H7 (cell line): ENCODE results near the gene INSYN2A. TPM values are rescaled to one million over a fixed set of nuclear protein-coding genes. Genes with fewer than 3 reads are reported as not detected.

ENCODE experiments used
- DNase-seq: peaks from one replicate; pipeline ENCODE4 v3.0.0; 2012
- H3K27me3 ChIP-seq: 2 replicates; pipeline ENCODE4 v1.6.0; 2011; ENCODE audit warnings: mild to moderate bottlenecking, low read length; ENCODE audit not compliant: control insufficient read depth, insufficient read depth
- H3K36me3 ChIP-seq: replicated peaks from 2 replicates; pipeline ENCODE4 v1.5.1; 2011; ENCODE audit warnings: low read length; ENCODE audit not compliant: control insufficient read depth, insufficient read depth
- H3K4me3 ChIP-seq: 2 replicates; pipeline ENCODE4 v1.5.1; 2011; ENCODE audit warnings: low read depth, mild to moderate bottlenecking, control low read depth, low read length, moderate library complexity; ENCODE audit not compliant: insufficient read depth
- total RNA-seq: library from RNA; depleted of rRNA; stranded (reverse); fragments of >200 nt; shearing (Covaris generic); gene quantifications from 2 replicates; pipeline ENCODE4 v1.2.3, GENCODE V29; 2014

The INSYN2A gene
- total RNA-seq, 1 experiment from 2014 or later: 0.07 TPM

DNA sequence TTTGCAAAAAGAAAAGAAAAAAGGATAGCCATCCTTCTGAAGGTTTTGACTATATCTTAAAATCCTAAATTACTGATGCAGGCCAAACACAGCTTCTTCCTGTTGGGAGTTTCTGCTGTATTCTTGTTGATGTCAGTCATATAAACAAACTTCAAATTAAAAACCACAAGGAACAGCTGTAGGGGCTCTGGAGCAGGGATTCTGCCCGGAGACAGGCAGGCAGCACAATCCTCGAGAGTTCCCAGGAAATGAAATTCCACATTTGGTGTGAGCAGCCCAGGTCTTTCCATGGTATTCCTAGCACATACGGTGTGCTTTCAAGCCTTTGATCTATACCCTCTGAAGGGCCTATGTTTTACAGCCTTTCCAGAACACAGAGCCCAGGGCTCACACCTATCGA lies 43.2 kb downstream of the INSYN2A start:
- Histone ChIP-seq H3K27me3 (no peaks in the 10 kb centered on the region), H3K4me3 (no peak overlapping the region), H3K36me3 (no peaks in the 10 kb centered on the region)
- no peak for DNase-seq

DNA sequence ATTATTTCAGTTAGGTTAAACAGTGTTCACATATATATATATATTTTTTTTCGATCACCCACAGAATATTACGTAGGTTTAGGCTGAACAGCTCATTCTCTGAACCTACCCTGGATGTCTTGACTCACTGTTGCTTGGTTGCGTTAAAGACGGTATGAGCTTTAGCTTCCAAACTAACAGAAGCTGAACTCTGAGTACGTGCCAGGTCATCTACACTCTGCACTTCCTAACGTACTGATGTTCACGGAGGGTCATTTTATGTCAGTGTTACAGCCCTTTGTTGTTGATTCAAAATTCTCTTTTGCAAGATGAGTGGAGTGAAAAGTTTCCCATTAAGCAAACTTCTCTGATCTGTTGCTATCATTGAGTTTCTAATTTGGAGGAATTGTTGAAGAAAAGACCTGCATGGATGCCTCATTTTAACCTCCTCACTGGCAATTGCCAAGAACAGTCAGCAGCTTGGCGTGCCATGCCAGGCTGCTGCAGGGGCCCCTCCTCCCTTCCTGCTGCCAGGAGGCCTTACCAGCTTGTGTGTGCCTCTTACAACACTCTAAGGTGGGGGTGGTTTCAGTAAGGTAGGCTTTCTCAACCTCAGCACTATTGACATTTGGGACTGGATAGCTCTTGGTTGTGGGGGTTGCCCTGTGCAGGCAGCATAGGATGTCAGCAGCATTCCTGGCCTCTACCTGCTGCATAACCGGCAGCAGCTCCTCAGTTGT lies 44.3 kb downstream of the INSYN2A start:
- no peak overlapping the region for H3K4me3 ChIP-seq
- DNase-seq: no peak
- H3K36me3 ChIP-seq: no peaks in the 10 kb centered on the region
- no peaks in the 10 kb centered on the region for H3K27me3 ChIP-seq

DNA sequence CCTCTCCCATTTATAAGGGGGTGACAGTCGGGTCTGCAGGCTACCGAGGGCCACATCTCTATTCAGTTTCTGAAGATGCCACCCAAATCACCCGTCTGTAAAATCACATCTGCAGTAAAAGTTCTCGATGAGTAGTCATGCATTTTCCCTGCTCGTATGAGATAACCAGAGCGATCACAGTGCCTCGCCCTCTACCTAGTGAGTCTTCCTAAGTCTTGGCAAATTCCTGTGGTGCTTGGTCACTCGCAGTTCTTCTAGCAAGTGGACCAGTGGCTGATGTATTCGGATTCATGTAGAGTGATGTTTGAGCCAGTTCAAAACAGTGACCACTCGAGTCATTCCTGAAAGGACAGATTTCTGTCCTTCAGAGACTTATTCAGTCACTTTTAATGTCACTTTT lies 44.9 kb downstream of the INSYN2A start:
- Histone ChIP-seq H3K27me3 (no peaks in the 10 kb centered on the region), H3K36me3 (no peaks in the 10 kb centered on the region), H3K4me3 (no peak overlapping the region)
- DNase-seq: no peak

DNA sequence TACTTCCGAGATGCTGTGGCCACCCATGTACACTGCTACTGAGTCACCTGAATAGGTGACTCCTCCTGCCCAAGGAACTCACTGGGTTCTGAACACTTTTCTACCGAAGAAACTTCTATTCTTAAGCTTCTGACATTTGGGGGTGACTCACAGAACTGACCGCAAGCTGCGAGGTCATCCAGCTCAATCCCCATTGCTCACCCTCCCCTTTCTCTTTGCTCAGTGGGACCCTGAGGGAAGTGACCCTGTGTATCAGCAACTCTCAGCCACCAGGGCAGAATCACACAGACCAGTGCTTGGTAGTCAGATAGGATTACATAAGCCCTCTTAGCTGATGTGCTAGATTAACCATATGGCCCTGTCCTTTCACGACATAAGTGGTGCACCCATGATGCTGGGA lies 46.3 kb downstream of the INSYN2A start:
- Histone ChIP-seq H3K36me3 (no peaks in the 10 kb centered on the region), H3K4me3 (no peak overlapping the region), H3K27me3 (no peaks in the 10 kb centered on the region)
- DNase-seq: peak; percentile 39

DNA sequence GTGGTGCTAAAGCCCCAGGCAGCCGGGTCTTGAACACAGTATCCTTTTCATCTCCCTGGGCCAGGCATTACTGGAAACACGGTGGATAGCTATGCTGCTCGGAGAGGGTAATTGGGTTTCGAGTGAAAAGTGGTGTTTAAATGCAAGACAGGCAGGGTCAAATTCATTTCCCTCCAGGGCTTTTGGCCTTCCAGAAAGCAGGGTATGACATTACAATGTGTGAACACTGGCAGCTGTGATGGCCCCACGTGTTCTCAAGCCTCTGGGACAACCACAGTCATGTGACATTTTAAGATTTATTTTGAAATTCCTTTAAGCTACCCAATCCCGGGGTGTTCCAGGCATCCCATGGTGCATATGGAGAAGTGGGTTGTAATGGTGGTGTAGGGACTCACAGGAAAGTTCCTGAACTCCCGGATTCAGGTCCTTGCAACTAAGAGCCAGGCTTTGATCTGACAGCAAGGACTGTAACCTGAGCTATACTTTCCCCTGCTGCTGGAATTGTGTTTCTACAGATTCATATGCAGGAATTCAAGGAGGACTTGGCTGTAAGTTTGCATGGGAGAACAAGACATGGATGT lies 46.8 kb downstream of the INSYN2A start:
- no peak overlapping the region for H3K4me3 ChIP-seq
- peak; percentile 50 for DNase-seq
- H3K27me3 ChIP-seq: no peaks in the 10 kb centered on the region
- no peaks in the 10 kb centered on the region for H3K36me3 ChIP-seq

DNA sequence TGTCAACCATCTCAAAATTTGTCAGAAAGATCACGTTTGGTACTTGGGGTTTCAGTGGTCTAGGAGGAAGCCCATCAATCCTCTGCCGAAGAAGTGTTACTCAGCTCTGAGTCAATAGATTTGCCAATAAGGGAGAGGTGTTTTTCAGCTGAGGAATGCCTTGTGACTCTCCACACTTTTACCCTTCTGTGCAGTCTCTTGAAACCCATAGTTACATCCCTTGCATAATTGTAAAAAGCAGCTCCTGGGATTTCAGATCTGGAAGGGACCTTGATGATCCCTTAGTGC lies 47.5 kb downstream of the INSYN2A start:
- DNase-seq: no peak
- Histone ChIP-seq H3K36me3 (no peaks in the 10 kb centered on the region), H3K4me3 (no peak overlapping the region), H3K27me3 (no peaks in the 10 kb centered on the region)

DNA sequence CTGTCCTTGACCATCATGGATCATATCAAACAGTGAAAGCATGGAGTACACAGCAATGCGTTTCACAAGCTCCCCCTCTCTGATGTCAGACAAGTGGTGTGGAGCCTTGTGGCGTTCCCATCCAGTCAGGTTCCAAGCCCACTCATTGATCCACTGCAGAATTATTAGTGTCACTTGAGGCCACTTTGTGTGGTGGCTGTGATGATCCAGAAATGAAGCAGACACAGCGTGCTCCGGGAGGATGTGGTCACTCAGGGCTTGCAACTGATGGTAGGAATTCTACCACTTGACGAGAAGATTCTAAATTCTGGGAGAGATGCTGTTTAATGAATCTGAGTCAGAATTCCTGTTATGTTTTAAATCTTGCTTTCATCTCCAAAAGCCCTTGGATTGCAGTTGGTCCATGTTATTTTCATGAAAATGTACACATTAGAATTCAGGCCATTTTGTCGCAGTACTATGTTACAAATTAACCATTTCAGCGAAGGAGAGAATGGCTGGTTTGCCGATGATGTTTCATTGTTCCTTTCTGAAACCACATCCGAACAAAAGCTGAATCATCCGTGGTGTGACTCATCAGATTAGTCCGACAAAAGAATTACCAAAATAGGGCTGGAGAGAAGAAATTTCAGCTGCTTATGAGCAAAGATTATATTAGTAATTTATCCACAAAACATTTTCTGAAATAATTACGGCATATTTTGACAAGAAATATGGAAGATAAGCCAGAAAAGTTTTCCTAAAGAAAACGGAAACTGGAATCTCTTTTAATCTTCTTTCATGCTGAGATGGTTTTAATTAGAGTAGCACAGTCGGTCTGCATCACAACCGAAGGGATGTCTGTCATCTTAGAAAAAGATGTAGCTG lies 48.1 kb downstream of the INSYN2A start:
- no peaks in the 10 kb centered on the region for H3K27me3 ChIP-seq
- no peak for DNase-seq
- H3K4me3 ChIP-seq: no peak overlapping the region
- no peaks in the 10 kb centered on the region for H3K36me3 ChIP-seq

DNA sequence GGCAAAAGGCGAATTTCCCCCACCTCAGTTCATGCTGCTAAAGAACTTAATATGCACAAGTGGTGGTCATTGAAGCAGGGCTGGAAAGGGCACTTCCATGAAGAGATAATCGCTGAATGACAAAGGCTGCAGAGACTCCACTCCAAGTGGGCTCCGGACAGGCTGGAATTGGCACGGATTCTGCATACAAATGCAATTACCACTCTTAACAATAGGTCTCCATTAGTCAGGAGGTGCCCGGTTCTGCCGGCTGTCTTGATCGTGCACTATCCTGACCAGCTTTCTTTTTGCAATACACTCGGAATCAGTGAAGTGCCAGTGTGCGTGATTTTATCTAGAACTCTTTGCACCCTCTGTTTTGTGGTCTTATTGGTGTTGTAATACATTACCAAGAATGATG lies 49.7 kb downstream of the INSYN2A start:
- Histone ChIP-seq H3K27me3 (no peaks in the 10 kb centered on the region), H3K36me3 (no peaks in the 10 kb centered on the region), H3K4me3 (no peak overlapping the region)
- no peak for DNase-seq
